BJ (cell line): ENCODE measurements around the gene SLC35E2B. TPM values are rescaled to one million over a fixed set of nuclear protein-coding genes. Genes with fewer than 3 reads are reported as not detected.

Source experiments
- CTCF ChIA-PET: fragments of 350-600 bp; formaldehyde crosslinking; extraction: SDS; loops from one replicate; lab custom pipeline; 2021; ENCODE audit warnings: antibody characterized with exemption, inconsistent platforms; lab: Yijun Ruan, JAX
- POLR2A ChIA-PET: fragments of 300-600 bp; sonication (Branson Sonifier 250); formaldehyde crosslinking; extraction: SDS; loops from one replicate; lab custom pipeline; 2021; ENCODE audit warnings: antibody characterized with exemption; lab: Charles Lee
- DNase-seq: peaks from one replicate; pipeline ENCODE4 v3.0.0-alpha.2; 2011; ENCODE audit warnings: low read depth
- H3K27me3 ChIP-seq: 2 replicates; pipeline ENCODE4 v1.6.0; 2011; ENCODE audit warnings: low read length; ENCODE audit not compliant: control insufficient read depth, insufficient read depth
- H3K36me3 ChIP-seq: 2 replicates; pipeline ENCODE4 v1.5.1; 2011; ENCODE audit warnings: low read length; ENCODE audit not compliant: control insufficient read depth, insufficient read depth
- H3K4me3 ChIP-seq: 2 replicates; pipeline ENCODE4 v1.5.1; 2011; ENCODE audit warnings: low read depth, mild to moderate bottlenecking, control low read depth, low read length
- polyA plus RNA-seq: library from polyadenylated mRNA; depleted of rRNA; stranded (reverse); fragments of >200 nt; gene quantifications from 2 replicates; pipeline ENCODE4 v1.2.3, GENCODE V29; 2011
- TF ChIP-seq, protein P1 (sequence below): IDR thresholded peaks from 2 replicates; pipeline ENCODE4 v1.5.1; 2011; ENCODE audit warnings: low read depth, mild to moderate bottlenecking, control low read depth, inconsistent platforms, low read length, moderate library complexity; ENCODE audit not compliant: insufficient read depth

The SLC35E2B gene
- polyA plus RNA-seq, 1 experiment, result 15.8 TPM

- Histone ChIP-seq H3K27me3 (no peaks in the 10 kb centered on the region), H3K4me3 (peak overlapping the region; percentile 100), H3K36me3 (peaks cover 11% of the 10 kb centered on the region)
- CTCF ChIA-PET, result no interaction called here
- no peak for DNase-seq
- POLR2A ChIA-PET, result no interaction called here
- TF ChIP-seq, protein P1, sequence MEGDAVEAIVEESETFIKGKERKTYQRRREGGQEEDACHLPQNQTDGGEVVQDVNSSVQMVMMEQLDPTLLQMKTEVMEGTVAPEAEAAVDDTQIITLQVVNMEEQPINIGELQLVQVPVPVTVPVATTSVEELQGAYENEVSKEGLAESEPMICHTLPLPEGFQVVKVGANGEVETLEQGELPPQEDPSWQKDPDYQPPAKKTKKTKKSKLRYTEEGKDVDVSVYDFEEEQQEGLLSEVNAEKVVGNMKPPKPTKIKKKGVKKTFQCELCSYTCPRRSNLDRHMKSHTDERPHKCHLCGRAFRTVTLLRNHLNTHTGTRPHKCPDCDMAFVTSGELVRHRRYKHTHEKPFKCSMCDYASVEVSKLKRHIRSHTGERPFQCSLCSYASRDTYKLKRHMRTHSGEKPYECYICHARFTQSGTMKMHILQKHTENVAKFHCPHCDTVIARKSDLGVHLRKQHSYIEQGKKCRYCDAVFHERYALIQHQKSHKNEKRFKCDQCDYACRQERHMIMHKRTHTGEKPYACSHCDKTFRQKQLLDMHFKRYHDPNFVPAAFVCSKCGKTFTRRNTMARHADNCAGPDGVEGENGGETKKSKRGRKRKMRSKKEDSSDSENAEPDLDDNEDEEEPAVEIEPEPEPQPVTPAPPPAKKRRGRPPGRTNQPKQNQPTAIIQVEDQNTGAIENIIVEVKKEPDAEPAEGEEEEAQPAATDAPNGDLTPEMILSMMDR, result no peak
Observed at GRCh38 chr1:1616838-1617237, 75.8 kb downstream of the SLC35E2B start.

- TF ChIP-seq, protein P1, result no peak
- peaks cover 11% of the 10 kb centered on the region for H3K36me3 ChIP-seq
- CTCF ChIA-PET, result interaction anchor here (3.4 kb wide), 1 partner anchor 13 kb away, joined by 13 read pairs; no protein-coding TSS in a partner anchor
- H3K27me3 ChIP-seq, result no peaks in the 10 kb centered on the region
- H3K4me3 ChIP-seq, result peak overlapping the region; percentile 100
- DNase-seq, result no peak
- POLR2A ChIA-PET, result no interaction called here
Observed at GRCh38 chr1:1616045-1616790, 76.4 kb downstream of the SLC35E2B start.

DNA sequence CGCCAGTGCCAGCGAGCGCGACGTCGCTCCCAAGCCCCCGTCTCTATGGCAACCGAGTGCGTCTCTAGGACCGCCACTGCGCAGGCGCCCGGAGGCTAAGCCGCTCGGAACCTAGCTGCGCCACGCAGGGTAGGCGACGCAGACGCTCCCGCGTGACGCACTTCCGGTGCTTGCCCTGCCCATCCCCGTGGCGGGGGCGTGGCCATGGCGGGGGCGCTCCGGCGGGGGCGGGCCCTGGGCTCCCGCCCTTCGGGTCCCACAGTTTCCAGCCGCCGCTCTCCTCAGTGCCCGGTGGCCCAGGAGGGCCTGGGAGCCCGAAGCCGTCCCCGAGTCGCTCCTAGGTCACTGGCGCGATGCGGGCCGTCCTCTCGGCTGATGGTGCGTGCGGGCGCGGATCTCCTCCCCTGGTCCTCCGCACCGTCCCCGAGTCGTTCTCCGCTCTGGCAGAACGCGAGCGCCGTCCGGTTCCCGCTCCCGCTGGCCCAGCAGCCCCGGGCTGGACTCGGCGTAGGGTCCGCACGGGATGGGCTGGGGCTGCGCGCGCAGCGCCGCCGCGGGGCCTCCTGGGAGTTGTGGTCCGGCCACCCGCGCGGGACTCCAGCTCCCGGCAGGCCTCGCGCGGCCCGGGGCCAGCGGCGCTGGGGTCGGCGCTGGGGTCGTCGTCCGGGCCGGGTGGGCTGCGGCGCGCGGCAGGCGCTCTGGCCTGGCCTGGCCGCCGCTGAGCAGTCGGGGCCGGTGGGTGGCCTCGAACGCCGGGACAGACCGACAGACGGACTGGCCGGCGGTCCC is 77.1 kb downstream of the SLC35E2B start, which contains the start of gene MIB2:
MIB2 (plus strand) TSS at position 245 of the 789 bp plus-strand sequence. CDS start 7,953 bp downstream, outside the sequence.
- DNase-seq, result peak; percentile 59
- CTCF ChIA-PET, result interaction anchor here (3.4 kb wide), 1 partner anchor 12 kb away, joined by 13 read pairs; no protein-coding TSS in a partner anchor
- Histone ChIP-seq H3K4me3 (peak within 1 kb of the TSS; percentile 100), H3K27me3 (no peaks in the 10 kb centered on the region), H3K36me3 (peaks cover 11% of the 10 kb centered on the region)
- POLR2A ChIA-PET, result interaction anchor here (0.5 kb wide), 2 partner anchors 268 to 429 kb away, joined by 3 to 8 read pairs; no protein-coding TSS in a partner anchor
- TF ChIP-seq, protein P1, result no peak

- ChIA-PET CTCF (interaction anchor here (3.4 kb wide), 1 partner anchor 12 kb away, joined by 13 read pairs; no protein-coding TSS in a partner anchor), POLR2A (no interaction called here)
- H3K36me3 ChIP-seq, result peaks cover 11% of the 10 kb centered on the region
- peak overlapping the region; percentile 100 for H3K4me3 ChIP-seq
- no peak for DNase-seq
- no peaks in the 10 kb centered on the region for H3K27me3 ChIP-seq
- TF ChIP-seq, protein P1, result no peak
Observed at GRCh38 chr1:1614954-1615255, 77.7 kb downstream of the SLC35E2B start.
